Measurements from ENCODE around the gene RALGAPA2.

- no peak for TF ChIP-seq CTCF (IDR thresholded peaks at IDR 0.05)
- no peak for TF ChIP-seq EP300 (IDR thresholded peaks at IDR 0.05)
These were observed 79.8 kb downstream of the RALGAPA2 start for GRCh38 chr20:20632644-20633043.
